ENCODE data around the gene RBM20.

RBM20 gene

GRCh38 chr10:110817614-110818013, 173.5 kb downstream of the RBM20 start:
- DNase-seq: no peak

DNA sequence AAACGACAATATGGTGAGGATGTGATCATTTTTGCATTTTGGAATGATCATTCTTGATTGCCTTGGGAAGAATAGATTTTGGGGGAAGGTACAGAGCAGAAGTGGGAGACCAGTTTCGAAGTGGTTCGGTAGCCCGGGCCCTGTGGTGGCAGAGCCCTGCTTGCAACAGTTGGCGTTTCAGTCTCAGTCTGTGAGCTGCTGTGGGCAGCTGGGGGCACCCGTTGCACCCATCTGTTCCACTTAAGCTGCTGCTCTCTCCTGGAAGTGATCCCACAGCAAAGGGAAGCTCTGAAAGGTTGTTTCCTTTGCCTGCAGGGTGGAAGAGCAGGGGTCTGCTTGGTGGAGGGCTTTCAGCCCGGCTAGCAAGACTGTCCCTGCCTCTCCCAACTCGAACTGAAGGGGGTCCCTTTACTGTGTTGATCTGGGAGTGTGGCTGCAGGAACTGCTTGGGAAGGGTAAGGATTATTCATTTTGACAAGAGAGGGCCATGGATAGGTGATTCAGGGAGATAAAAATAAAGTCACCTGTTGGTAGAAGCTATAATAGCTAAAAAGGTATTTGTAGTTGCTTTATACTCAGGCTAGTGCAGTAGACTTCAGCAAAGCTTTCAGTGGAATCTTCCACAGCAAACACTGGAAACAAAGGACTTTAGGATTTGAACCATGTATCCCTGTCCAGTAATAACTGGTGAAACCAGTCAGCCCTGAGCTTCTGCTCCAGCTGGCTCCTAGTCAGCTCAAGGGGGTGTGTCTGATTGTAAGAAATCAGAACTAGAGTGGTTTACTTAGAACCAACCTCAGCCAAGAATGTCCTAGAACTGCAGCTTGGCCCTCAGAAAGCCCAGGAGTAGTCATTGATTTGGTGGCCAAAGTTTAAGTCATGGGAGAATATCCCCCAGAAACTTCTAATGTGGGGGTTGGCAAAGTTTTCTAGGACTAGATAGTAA, 174.4 kb downstream of the RBM20 start:
- DNase-seq: no peak

DNA sequence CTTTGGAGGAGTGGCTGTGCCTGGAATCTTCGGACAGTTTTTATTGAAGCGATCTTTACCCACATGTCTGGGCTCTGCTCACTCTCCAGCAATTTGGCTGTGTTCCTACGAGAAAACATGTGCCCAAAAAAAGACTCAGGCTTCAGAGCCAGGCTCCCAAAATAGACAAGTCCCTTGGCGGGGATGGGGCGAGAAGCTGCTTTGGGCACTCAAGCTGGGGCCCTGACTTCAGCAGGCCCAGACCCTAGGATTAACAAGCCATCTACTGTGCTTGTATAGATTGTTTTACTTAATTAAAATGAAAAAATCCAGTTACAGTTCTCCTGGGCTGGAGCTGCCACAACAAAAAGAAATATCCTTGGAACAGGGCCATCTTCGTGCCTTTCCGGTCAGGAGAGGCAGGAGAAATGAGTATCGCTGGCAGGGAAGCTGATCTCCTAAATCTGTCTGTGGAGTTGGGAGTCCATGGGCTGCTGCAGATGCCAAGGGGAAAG, 176.2 kb downstream of the RBM20 start:
- no peak for DNase-seq

- DNase-seq: no peak
Observed at GRCh38 chr10:110821508-110821907, 177.4 kb downstream of the RBM20 start.

- no peak for DNase-seq
Observed at GRCh38 chr10:110822035-110822711, 178.0 kb downstream of the RBM20 start.

GRCh38 chr10:110822712-110823311, 178.7 kb downstream of the RBM20 start:
- DNase-seq: no peak

DNA sequence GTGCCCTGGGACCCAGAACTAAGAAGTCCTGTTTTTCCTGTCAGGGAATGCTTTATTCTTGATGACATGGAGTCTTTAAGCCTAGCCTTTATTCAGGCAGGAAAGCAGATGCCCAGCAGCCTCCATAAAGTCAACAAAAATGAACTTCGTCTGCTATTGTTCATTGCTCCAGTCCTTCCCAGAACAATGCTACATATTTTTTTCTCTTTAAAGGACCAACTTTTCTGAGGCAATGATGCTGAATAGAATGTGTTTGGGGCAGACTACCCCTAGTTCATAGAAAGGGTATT, 180.0 kb downstream of the RBM20 start:
- no peak for DNase-seq

- no peak for DNase-seq
Observed at GRCh38 chr10:110824660-110825059, 180.5 kb downstream of the RBM20 start.

DNA sequence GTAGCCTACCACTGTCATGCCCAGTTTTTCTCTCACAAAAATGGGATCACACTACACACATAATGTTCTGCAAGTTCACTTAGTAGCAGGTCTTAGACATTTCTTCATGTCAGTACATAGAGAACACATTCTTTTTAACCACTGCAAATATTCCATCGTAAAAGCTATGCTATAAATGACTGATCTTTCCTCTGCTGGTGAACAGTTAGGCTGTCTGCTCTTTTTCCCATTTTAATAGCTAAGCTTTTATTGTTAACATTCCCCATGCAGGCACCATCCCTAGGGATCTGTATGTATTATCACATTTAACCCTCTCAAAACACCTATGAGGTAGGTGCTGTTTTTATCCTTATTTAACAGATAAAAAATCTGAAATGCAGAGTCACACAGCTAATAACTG, 181.4 kb downstream of the RBM20 start:
- DNase-seq: no peak

DNA sequence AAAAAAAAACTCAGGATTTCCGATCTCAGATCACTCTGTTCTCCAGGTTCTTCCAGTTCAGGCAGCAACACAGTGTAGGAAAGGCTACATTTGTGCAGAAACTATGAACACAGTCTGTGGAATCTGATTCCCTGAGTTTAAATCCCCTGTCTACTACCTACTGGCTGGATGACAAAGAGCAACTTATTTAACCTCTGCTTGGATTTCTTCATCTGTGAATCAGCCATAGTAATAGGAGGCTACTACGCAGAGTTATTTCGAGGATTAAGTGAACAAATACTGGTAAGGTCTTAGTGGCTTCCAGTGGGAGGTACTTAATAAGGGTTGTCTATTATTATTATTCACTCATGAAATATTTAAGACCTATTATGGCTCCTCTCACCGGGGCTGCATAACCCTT, 183.3 kb downstream of the RBM20 start:
- DNase-seq: no peak

DNA sequence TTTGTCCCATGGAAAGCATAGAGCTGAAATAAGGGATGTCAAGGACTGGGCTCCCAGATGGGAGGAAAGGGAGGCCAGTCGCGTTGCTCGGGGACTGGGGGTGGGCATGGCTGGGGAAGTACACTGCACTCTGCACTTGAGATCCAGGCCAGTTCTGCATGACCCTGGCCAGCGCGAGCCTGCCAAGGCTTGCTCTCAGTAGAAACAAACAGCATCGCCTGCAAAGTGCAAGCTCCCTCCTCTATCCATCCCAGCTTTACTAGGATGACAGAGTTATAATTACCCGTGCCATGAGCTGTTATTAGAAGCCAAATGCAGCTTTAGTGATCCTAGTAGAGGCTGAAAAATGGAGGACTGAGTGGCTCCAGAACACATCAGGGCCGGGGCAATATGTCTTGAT, 183.7 kb downstream of the RBM20 start:
- no peak for DNase-seq

DNA sequence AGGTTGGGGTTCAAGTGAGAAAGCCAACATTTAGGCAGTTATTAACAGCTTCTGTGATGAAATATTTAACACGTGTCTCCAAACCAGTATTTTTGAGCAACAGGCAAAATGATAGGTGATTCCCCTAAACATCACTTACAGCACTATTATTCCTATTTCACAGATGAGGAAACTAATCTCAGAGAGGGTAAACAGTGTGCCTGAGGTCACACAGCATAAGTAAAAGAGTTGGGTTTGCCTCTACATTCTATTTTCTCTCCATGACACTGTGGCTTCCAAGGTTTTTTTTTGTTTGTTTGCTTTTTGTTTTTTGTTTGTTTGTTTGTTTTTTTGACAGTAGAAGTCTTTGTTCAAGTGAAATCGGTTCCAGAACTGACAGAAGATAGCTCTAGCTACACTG, 184.4 kb downstream of the RBM20 start:
- no peak for DNase-seq

- no peak for DNase-seq
Observed at GRCh38 chr10:110829721-110830410, 185.7 kb downstream of the RBM20 start.

DNA sequence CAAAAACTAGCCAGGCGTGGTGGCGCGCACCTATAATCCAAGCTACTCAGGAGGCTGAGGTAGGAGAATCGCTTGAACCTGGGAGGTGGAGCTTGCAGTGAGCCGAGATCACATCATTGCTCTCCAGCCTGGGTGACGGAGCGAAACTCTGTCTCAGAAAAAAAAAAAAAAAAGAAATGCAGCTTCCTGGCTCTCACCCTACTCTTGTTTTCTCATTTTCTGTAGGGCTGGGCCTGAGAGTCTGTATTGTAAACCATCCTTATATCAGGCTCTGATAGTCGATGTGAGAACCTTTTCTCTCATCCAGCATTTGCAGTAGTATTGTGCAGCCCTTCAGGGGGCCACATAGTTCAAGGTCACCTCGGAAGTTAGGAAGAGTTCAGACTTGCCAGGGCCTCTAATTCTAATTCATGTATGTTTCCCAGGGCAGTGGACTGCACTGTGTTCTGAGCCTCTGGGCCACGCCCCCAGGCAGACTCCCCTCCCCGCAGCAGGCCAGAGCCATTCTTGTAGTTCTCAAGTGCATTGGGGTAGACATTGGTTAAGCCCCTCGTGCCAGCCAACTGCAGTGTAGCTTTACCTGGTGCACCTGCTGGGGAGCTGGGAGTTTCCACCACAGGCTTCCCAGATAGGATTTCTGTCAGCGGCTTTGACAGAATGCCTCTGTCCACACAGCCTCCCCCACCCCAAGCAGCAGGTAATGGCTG, 189.3 kb downstream of the RBM20 start:
- no peak for DNase-seq

GRCh38 chr10:110833941-110834628, 189.9 kb downstream of the RBM20 start:
- no peak for DNase-seq

DNA sequence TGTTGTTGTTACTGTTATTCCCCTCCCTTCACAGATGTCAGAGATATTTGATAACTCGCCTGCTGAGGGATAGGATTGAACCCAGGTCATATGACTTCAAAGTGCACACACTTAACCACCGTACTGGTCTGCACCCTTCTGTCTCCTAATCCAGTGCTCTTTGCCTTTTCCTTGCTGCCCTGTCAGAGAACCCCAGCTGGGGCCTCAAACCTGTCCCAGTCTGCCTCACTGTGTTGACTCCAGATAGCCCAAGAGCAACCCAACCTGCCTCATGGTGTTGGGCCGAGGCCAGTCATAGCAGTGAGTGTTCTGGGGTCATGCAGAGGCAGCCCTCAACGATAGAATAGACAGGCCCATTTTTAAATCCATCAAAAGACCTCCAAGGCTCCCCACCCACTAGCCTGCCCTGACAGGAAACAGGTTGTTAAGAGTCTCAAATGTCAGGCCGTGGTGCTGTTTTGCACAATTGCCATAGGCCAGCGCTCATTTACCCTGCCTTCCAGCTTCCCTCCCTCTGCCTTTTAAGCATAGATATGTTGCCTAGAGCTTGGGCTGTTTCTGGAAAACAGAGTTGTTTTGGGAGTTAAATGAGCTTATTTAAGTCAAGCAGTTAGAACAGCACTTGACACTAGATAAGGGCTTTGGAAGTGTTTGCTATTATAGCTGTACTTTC, 190.6 kb downstream of the RBM20 start:
- DNase-seq: no peak

DNA sequence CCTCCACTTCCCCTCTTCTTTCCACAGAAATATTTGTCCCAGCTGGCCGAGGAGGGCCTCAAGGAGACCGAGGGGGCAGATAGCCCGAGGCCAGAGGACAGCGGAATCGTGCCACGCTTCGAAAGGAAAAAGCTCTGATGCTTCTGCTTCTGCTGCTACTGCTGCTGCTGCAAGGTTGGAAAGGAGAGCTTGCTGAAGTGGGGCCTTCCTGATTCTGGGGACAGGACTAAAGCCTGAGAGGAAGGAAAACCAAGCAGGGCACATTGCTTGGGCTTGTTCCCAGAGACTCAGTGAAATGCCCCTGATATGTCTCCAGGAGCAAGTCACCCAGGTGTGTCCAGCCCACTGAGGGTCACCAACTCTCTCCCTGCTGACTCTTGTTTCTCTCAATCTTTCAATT, 191.7 kb downstream of the RBM20 start:
- no peak for DNase-seq

- no peak for DNase-seq
Observed at GRCh38 chr10:110836706-110837105, 192.6 kb downstream of the RBM20 start.

GRCh38 chr10:110837418-110838171, 193.5 kb downstream of the RBM20 start:
- DNase-seq: no peak

DNA sequence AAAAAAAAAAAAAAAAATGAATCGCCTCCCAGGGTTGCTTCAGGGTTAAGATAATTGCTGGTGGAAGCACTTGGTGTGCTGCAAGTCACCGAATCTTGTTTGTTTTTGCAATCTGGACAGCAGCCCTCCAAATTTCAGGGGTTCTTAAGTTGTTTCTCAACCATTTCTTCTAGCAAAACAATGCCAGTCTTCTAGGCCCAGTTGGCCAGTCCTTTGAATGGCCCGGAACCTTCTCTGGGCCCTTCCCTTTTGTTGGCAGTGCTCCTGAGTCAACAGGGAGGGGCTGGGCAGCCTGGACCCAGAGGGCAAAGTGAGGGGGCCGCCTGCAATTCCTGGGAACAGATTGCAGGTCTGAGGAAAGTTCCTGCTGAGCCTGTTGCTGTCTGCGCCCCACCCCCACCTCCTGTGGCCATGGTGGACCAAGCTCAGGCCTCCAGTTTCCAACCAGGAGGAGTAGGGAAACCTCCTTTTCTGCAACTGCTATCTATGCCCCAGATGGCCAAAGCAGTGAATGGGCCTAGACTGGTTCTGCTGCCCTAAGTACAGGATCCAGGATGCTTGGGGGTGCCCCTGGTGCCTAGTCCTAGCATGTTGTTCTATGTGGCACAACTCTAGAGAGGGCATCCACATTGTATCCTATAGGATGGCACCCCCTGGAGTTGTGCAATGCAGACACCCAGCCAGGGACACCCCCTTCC, 196.2 kb downstream of the RBM20 start:
- no peak for DNase-seq

Data from activated CD8-positive, alpha-beta memory T cell treated with anti-CD3 and anti-CD28 coated beads, Interleukin-2, amount 50 U/mL, for 48 hours (primary cell).